Stomach smooth muscle (tissue), 2 donors: ENCODE results near the gene PPP2R5B.
"Not testable (repeated sequence)": the region's sequence is repeated elsewhere in the genome, so short reads cannot be mapped to it uniquely, and the experiment has no call there.

Experiments
- H3K27ac ChIP-seq: one replicate; pipeline ENCODE4 v1.7.0; 2013; ENCODE audit warnings: mild to moderate bottlenecking, low read length, inconsistent platforms
- H3K27me3 ChIP-seq, 2 donors: one replicate each; pipeline ENCODE4 v1.7.0; 2013; ENCODE audit warnings: low read length in 2 of 2; ENCODE audit not compliant: insufficient read depth in 2 of 2, control insufficient read depth in 1 of 2
- H3K36me3 ChIP-seq, 2 donors: one replicate each; pipeline ENCODE4 v1.7.0; 2013; ENCODE audit warnings: low read length in 2 of 2; ENCODE audit not compliant: control insufficient read depth in 2 of 2, insufficient read depth in 2 of 2
- H3K4me1 ChIP-seq: one replicate; pipeline ENCODE4 v1.7.0; 2013; ENCODE audit warnings: low read length; ENCODE audit not compliant: control insufficient read depth, insufficient read depth
- H3K4me3 ChIP-seq, 2 donors: one replicate each; pipeline ENCODE4 v1.7.0; 2013; ENCODE audit warnings: low read length in 2 of 2
- H3K9ac ChIP-seq, 2 donors: one replicate each; pipeline ENCODE4 v1.7.0; 2013; ENCODE audit warnings: low read length in 2 of 2, mild to moderate bottlenecking in 1 of 2
- H3K9me3 ChIP-seq, 2 donors: one replicate each; pipeline ENCODE4 v1.7.0; 2013; ENCODE audit warnings: low read length in 2 of 2; ENCODE audit not compliant: control insufficient read depth in 2 of 2
- donor health status: healthy.
- donor health status: Pancreatic carcinoma.

The PPP2R5B gene

DNA sequence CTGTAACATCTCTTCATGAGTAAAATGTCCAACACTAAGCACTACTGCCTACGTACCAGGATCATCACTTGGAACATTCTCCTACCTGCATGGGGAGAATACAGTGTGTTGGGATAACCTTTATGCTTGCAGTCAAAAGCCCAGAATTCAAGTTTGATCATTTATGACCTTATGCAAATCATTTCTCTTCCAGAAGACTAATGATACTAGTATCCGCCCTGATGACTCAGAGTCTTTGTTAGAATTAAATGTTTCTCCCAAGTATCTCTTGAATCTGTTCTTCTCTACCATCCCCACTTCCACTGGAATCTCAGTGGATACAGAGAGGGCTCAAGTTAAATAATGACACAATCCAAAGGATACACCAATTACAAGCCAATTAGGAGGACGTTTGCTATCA lies 35.0 kb downstream of the PPP2R5B start:
- H3K9me3 ChIP-seq = no peaks in the 10 kb centered on the region
- no peak overlapping the region for H3K9ac ChIP-seq
- no peaks in the 10 kb centered on the region for H3K4me1 ChIP-seq
- H3K36me3 ChIP-seq = no peaks in the 10 kb centered on the region
- H3K4me3 ChIP-seq = no peak overlapping the region
- H3K27me3 ChIP-seq = peaks cover 0 to 3% of the 10 kb centered on the region in 2 donors
- no peak overlapping the region for H3K27ac ChIP-seq

DNA sequence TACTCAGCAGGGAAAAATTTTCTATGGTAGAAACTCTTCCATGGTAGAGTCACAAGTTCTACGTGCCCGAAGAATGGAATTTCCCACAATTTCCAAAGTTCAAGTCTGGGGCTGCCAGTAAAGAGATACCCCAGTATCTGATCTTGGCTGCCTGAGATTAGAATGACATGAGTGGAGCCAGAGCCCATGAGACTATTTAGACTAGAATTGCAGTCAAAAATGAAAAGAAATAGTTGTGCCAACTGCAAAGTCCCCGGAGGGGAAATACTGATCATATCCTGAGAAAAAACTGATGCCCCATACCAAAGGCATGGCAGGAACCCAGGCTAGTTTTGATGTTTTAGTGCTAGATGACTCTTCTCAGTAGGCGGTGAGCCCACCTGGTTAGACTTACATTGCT lies 36.2 kb downstream of the PPP2R5B start:
- Histone ChIP-seq H3K9me3 (no peaks in the 10 kb centered on the region), H3K27me3 (peaks cover 0 to 3% of the 10 kb centered on the region in 2 donors), H3K36me3 (no peaks in the 10 kb centered on the region), H3K27ac (no peak overlapping the region), H3K9ac (no peak overlapping the region), H3K4me3 (no peak overlapping the region), H3K4me1 (no peaks in the 10 kb centered on the region)

DNA sequence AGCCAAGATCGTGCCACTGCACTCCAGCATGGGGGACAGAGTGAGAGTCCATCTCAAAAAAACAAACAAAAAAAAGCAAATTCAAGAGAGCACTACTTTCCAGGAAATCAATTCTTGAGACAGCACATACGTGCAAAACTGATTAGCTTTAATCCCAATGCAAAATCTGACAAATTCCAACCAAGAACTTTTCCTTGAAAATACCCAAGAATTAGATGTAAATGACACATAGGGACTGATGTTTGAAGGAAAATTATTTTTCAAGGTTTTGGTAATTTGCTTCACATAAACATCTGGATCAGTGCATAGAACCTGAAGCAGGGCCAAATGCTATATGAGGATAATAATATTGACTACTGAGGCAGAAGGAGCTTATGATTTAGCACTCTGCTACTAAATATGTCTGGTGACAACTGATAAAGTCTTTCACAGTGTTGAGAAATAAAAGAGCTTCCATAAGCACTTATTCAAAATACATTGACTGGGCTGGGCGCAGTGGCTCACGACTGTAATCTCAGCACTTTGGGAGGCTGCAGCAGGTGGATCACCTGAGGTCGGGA lies 38.7 kb downstream of the PPP2R5B start:
- Histone ChIP-seq H3K27me3 (peaks cover 0 to 3% of the 10 kb centered on the region in 2 donors), H3K27ac (no peak overlapping the region), H3K9me3 (no peaks in the 10 kb centered on the region), H3K9ac (no peak overlapping the region), H3K36me3 (no peaks in the 10 kb centered on the region), H3K4me3 (no peak overlapping the region), H3K4me1 (no peaks in the 10 kb centered on the region)

DNA sequence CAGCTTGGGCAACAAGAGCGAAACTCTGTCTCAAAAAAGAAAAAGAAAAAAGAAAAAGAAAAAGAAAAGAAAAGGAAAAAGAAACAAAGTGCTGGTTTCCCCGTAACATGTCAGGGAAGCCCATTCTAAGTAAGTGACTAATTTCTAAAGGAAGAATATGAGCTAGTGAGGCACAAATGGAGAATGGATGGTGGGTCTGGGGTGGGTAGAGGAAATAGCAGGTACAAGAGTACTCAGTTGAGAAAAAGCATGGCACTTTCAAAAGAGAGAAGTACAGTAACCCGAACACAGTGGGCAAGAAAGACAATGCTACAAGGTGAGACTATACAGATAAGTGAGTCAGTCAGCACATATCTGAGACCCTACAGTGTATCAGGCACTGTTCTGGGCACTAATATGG lies 42.9 kb downstream of the PPP2R5B start:
- H3K4me1 ChIP-seq = peaks cover 5% of the 10 kb centered on the region
- no peak overlapping the region for H3K9ac ChIP-seq
- H3K36me3 ChIP-seq = no peaks in the 10 kb centered on the region
- no peak overlapping the region for H3K27ac ChIP-seq
- no peaks in the 10 kb centered on the region for H3K27me3 ChIP-seq
- H3K4me3 ChIP-seq = no peak overlapping the region
- no peaks in the 10 kb centered on the region for H3K9me3 ChIP-seq

DNA sequence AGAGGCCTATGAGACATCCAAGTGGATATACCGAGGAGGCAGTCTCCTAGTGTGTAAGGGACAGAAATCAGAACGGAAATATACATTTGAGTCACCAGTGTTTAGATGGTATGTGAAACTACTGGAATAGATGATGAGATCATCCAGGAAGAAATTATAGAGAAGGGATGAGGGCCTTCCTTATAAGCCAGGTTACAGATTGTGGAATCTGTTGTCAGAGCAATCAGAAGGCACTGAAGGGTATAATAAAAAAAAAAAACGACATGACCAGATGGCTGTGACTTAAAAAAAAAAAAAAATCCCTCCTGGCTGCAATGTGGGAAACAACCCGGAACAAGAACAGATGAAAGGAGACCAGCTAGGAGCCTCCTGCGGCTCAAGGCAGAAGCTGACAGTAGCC lies 44.7 kb downstream of the PPP2R5B start:
- H3K27ac ChIP-seq = no peak overlapping the region
- H3K36me3 ChIP-seq = no peaks in the 10 kb centered on the region
- H3K4me3 ChIP-seq = no peak overlapping the region
- H3K27me3 ChIP-seq = peaks cover 0 to 2% of the 10 kb centered on the region in 2 donors
- H3K9ac ChIP-seq = no peak overlapping the region
- H3K9me3 ChIP-seq = no peaks in the 10 kb centered on the region
- H3K4me1 ChIP-seq = peaks cover 5% of the 10 kb centered on the region

DNA sequence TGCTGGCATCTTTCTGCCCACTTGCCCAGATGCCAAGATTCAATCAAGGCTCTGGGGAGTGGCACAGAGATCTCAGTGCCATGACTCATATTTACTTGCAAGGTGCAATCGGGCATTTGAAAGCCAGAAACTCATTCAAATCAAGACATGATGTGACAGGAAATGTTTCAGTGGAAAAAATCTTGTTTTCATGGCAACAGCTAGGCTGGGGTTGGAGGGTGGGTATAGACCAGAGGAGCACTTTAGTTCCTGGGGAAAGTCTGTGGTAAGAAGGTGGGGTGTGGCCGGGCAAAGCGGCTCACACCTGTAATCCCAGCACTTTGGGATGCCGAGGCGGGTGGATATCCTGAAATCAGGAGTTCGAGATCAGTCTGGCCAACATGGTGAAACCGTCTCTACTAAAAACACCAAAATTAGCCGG lies 46.3 kb downstream of the PPP2R5B start:
- H3K4me3 ChIP-seq = no peak overlapping the region
- no peak overlapping the region for H3K9ac ChIP-seq

DNA sequence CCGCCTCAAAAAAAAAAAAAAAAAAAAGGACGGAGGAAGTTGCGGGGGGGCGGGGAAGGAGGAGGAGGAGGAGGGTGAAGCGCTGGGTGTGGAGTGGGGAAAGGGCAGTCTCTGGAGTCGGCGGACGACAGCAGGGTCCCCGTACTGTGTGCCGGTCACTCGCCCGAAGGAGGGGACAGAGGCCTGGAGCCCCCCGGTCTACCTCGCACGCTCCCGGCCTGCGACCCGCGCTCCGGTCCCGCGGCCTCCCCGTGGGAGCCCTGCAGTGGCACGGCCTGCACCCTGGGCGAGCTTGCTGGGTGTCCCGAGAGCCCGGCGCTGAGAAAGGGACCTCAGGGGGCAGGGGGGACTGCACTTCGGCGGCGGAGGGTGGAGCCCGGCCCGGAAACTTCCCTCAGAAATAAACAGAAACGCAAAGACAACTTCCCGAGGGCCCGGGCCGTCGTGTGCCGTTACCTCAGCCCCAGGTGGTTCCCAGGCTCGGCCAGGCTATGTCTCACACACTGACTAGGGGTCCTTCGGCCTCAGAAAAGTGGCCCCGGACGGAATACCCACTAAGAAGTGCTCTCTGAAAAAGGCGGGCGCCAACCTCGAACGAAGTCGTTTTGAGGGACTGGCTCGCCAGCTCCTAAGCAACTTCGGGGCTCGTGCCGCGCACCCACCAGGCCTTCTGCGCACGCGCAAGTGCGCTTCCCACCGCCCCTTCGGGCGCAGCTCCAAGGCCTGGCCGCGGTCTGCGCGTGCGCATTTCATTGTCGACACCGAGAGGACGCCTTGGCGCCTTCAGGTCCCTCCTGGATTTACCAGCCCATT lies 47.1 kb downstream of the PPP2R5B start, which contains the start of gene MAJIN:
Gene MAJIN (minus strand): TSS at position 688 of the 813 bp plus-strand sequence. CDS start 12,703 bp downstream, outside the sequence.
- Histone ChIP-seq H3K4me3 (peak within 1 kb of the TSS; percentile 47 to 68), H3K36me3 (no peaks in the 10 kb centered on the region), H3K4me1 (peaks cover 5% of the 10 kb centered on the region), H3K27ac (no peak within 1 kb of the TSS), H3K9me3 (no peaks in the 10 kb centered on the region), H3K9ac (peak within 1 kb of the TSS in 1 of 2 donors; percentile 9), H3K27me3 (peaks cover 0 to 2% of the 10 kb centered on the region in 2 donors)

More for the DNA sequence above, 46.3 kb downstream of the PPP2R5B start:
- Histone ChIP-seq H3K9me3 (no peaks in the 10 kb centered on the region), H3K27me3 (peaks cover 0 to 2% of the 10 kb centered on the region in 2 donors), H3K4me1 (peaks cover 5% of the 10 kb centered on the region), H3K27ac (no peak overlapping the region), H3K36me3 (no peaks in the 10 kb centered on the region)

DNA sequence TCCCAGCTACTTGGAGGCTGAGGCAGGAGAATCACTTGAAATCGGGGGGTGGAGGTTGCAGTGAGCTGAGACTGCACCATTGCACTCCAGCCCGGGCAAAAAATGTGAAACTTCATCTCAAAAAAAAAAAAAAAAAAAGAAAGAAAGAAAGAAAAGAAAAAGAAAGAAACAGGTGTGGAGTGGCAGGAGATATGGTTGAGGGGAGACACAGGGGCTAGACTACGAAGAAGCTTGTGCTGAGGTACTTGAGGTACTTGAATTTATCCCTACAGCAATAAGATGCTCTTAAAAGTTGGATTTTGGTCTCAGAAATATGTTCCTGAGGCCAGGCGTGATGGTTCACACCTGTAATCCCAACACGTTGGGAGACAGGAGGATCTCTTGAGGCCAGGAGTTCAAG lies 49.6 kb downstream of the PPP2R5B start:
- no peaks in the 10 kb centered on the region for H3K36me3 ChIP-seq
- H3K9me3 ChIP-seq = no peaks in the 10 kb centered on the region
- no peak overlapping the region for H3K27ac ChIP-seq
- peaks cover 5% of the 10 kb centered on the region for H3K4me1 ChIP-seq
- no peak overlapping the region for H3K4me3 ChIP-seq
- no peak overlapping the region for H3K9ac ChIP-seq
- peaks cover 0 to 5% of the 10 kb centered on the region in 2 donors for H3K27me3 ChIP-seq

DNA sequence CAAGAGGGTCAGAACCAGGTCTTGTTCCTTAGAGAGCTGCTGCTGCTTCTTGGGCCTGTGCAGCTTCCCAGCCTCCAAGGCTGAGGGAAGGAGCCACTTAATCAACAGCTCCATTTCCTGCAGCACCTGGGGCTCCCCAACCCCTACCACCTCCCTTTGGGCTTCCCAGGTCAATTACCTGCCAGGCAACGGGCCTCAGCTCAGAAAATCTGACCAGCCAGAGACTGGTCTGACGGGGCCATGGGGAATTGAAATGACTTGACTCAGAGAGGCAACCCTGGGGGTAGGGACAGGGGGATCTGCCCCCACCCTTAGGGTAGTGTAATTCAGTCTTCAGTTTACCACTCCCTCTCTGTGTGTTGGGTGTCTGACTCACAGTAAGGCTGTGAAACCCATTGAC lies 52.2 kb downstream of the PPP2R5B start:
- Histone ChIP-seq H3K9ac (no peak overlapping the region), H3K4me1 (peaks cover 2% of the 10 kb centered on the region), H3K36me3 (no peaks in the 10 kb centered on the region), H3K27me3 (peaks cover 0 to 5% of the 10 kb centered on the region in 2 donors), H3K4me3 (no peak overlapping the region), H3K9me3 (no peaks in the 10 kb centered on the region), H3K27ac (no peak overlapping the region)

DNA sequence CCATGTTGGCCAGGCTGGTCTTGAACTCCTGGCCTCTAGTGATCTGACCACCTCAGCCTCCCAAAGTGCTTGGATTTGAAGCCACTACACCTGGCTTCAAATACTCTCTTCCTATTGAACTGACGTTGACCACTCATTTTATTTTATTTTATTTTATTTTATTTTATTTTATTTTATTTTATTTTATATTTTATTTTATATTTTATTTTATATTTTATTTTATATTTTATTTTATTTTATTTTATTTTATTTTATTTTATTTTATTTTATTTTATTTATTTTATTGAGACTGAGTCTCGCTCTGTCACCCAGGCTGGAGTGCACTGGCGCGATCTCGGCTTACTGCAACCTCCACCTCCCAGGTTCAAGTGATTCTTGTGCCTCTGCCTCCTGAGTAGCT lies 58.9 kb downstream of the PPP2R5B start:
- H3K27me3 ChIP-seq, H3K27ac ChIP-seq, H3K9ac ChIP-seq, H3K9me3 ChIP-seq, H3K36me3 ChIP-seq, H3K4me3 ChIP-seq, H3K4me1 ChIP-seq: not testable (repeated sequence)
